ENCODE measurements around the gene NTNG2. TPM values are rescaled to one million over a fixed set of nuclear protein-coding genes. Genes with fewer than 3 reads are reported as not detected.
A peak's percentile ranks its signal among the peaks of the same experiment; 100 is the strongest.

The NTNG2 gene
- total and polyA plus RNA-seq, 3 experiments from 2014 or later, result 1.3 to 3.6 (median 2.0) TPM

GRCh38 chr9:132192728-132193127 lies 30.9 kb downstream of the NTNG2 start:
- Mint-ChIP-seq H3K27ac (no peak overlapping the region), H3K36me3 (no peaks in the 10 kb centered on the region), H3K9me3 (peaks cover 0 to 2% (median 0%) of the 10 kb centered on the region in 5 donors), H3K4me3 (no peak overlapping the region), H3K27me3 (peaks cover 3 to 6% of the 10 kb centered on the region in 2 donors), H3K4me1 (no peaks in the 10 kb centered on the region)
- CTCF ChIA-PET, result no interaction called here
- H3K4me3 ChIP-seq (ENCODE audit: low read length), result no peak overlapping the region
- no peaks in the 10 kb centered on the region for H3K36me3 ChIP-seq (ENCODE audit: insufficient read depth, low read length)
- H3K4me1 ChIP-seq (ENCODE audit: insufficient read depth, low read length), result no peaks in the 10 kb centered on the region
- no peak for DNase-seq
- no peak overlapping the region for H3K27ac ChIP-seq (ENCODE audit: low read depth, low read length)
- POLR2A ChIA-PET, result no interaction called here
- H3K9me3 ChIP-seq (ENCODE audit: low read length), result no peaks in the 10 kb centered on the region
- H3K27me3 ChIP-seq (ENCODE audit: insufficient read depth, low read length, poor library complexity, severe bottlenecking), result no peaks in the 10 kb centered on the region

GRCh38 chr9:132193227-132194124 lies 31.6 kb downstream of the NTNG2 start:
- no peaks in the 10 kb centered on the region for H3K9me3 ChIP-seq (ENCODE audit: low read length)
- Mint-ChIP-seq H3K27ac (peak overlapping the region in 1 of 8 donors; percentile 40), H3K9me3 (peaks cover 0 to 2% (median 0%) of the 10 kb centered on the region in 5 donors), H3K4me1 (no peaks in the 10 kb centered on the region), H3K4me3 (no peak overlapping the region), H3K36me3 (no peaks in the 10 kb centered on the region), H3K27me3 (peaks cover 3 to 6% of the 10 kb centered on the region in 2 donors)
- CTCF ChIA-PET, result no interaction called here
- H3K4me1 ChIP-seq (ENCODE audit: insufficient read depth, low read length), result no peaks in the 10 kb centered on the region
- DNase-seq, result no peak
- POLR2A ChIA-PET, result no interaction called here
- H3K27me3 ChIP-seq (ENCODE audit: insufficient read depth, low read length, poor library complexity, severe bottlenecking), result no peaks in the 10 kb centered on the region
- H3K27ac ChIP-seq (ENCODE audit: low read depth, low read length), result no peak overlapping the region
- H3K36me3 ChIP-seq (ENCODE audit: insufficient read depth, low read length), result no peaks in the 10 kb centered on the region
- no peak overlapping the region for H3K4me3 ChIP-seq (ENCODE audit: low read length)

- POLR2A ChIA-PET, result no interaction called here
- Mint-ChIP-seq H3K9me3 (peaks cover 0 to 2% (median 0%) of the 10 kb centered on the region in 5 donors), H3K27ac (no peak overlapping the region), H3K27me3 (peaks cover 4 to 11% of the 10 kb centered on the region in 2 donors), H3K4me1 (no peaks in the 10 kb centered on the region), H3K4me3 (no peak overlapping the region), H3K36me3 (peaks cover 0 to 3% (median 1%) of the 10 kb centered on the region in 3 donors)
- no peaks in the 10 kb centered on the region for H3K9me3 ChIP-seq (ENCODE audit: low read length)
- no peak overlapping the region for H3K4me3 ChIP-seq (ENCODE audit: low read length)
- H3K27ac ChIP-seq (ENCODE audit: low read depth, low read length), result no peak overlapping the region
- H3K4me1 ChIP-seq (ENCODE audit: insufficient read depth, low read length), result no peaks in the 10 kb centered on the region
- no peaks in the 10 kb centered on the region for H3K27me3 ChIP-seq (ENCODE audit: insufficient read depth, low read length, poor library complexity, severe bottlenecking)
- DNase-seq, result no peak
- no peaks in the 10 kb centered on the region for H3K36me3 ChIP-seq (ENCODE audit: insufficient read depth, low read length)
- CTCF ChIA-PET, result no interaction called here
Observed at GRCh38 chr9:132194508-132194907, 32.6 kb downstream of the NTNG2 start.

GRCh38 chr9:132197315-132197714 lies 35.5 kb downstream of the NTNG2 start:
- Histone ChIP-seq H3K27me3 (ENCODE audit: insufficient read depth, low read length, poor library complexity, severe bottlenecking) (peaks cover 3% of the 10 kb centered on the region), H3K9me3 (ENCODE audit: low read length) (no peaks in the 10 kb centered on the region), H3K4me1 (ENCODE audit: insufficient read depth, low read length) (no peaks in the 10 kb centered on the region), H3K36me3 (ENCODE audit: insufficient read depth, low read length) (no peaks in the 10 kb centered on the region), H3K27ac (ENCODE audit: low read depth, low read length) (no peak overlapping the region), H3K4me3 (ENCODE audit: low read length) (no peak overlapping the region)
- peaks cover 0 to 2% (median 0%) of the 10 kb centered on the region in 5 donors for H3K9me3 Mint-ChIP-seq
- no peak overlapping the region for H3K27ac Mint-ChIP-seq
- peaks cover 0 to 7% (median 5%) of the 10 kb centered on the region in 3 donors for H3K36me3 Mint-ChIP-seq
- H3K27me3 Mint-ChIP-seq, result peaks cover 8 to 17% of the 10 kb centered on the region in 2 donors
- CTCF ChIA-PET, result no interaction called here
- DNase-seq, result no peak
- no peaks in the 10 kb centered on the region for H3K4me1 Mint-ChIP-seq
- POLR2A ChIA-PET, result no interaction called here
- no peak overlapping the region for H3K4me3 Mint-ChIP-seq

- H3K4me3 ChIP-seq (ENCODE audit: low read length), result no peak overlapping the region
- Mint-ChIP-seq H3K27me3 (peaks cover 8 to 14% of the 10 kb centered on the region in 2 donors), H3K4me1 (no peaks in the 10 kb centered on the region), H3K4me3 (no peak overlapping the region), H3K36me3 (peaks cover 0 to 7% (median 5%) of the 10 kb centered on the region in 3 donors), H3K27ac (no peak overlapping the region), H3K9me3 (peaks cover 0 to 2% (median 0%) of the 10 kb centered on the region in 5 donors)
- H3K36me3 ChIP-seq (ENCODE audit: insufficient read depth, low read length), result no peaks in the 10 kb centered on the region
- no peaks in the 10 kb centered on the region for H3K4me1 ChIP-seq (ENCODE audit: insufficient read depth, low read length)
- CTCF ChIA-PET, result no interaction called here
- no peak overlapping the region for H3K27ac ChIP-seq (ENCODE audit: low read depth, low read length)
- H3K27me3 ChIP-seq (ENCODE audit: insufficient read depth, low read length, poor library complexity, severe bottlenecking), result peaks cover 3% of the 10 kb centered on the region
- no peak for DNase-seq
- no peaks in the 10 kb centered on the region for H3K9me3 ChIP-seq (ENCODE audit: low read length)
- POLR2A ChIA-PET, result no interaction called here
Observed at GRCh38 chr9:132197856-132198550, 36.1 kb downstream of the NTNG2 start.

GRCh38 chr9:132199056-132199455 lies 37.2 kb downstream of the NTNG2 start:
- CTCF ChIA-PET, result no interaction called here
- no peaks in the 10 kb centered on the region for H3K4me1 Mint-ChIP-seq
- Histone ChIP-seq H3K27me3 (ENCODE audit: insufficient read depth, low read length, poor library complexity, severe bottlenecking) (peaks cover 7% of the 10 kb centered on the region), H3K36me3 (ENCODE audit: insufficient read depth, low read length) (no peaks in the 10 kb centered on the region), H3K4me3 (ENCODE audit: low read length) (no peak overlapping the region), H3K4me1 (ENCODE audit: insufficient read depth, low read length) (no peaks in the 10 kb centered on the region), H3K27ac (ENCODE audit: low read depth, low read length) (no peak overlapping the region), H3K9me3 (ENCODE audit: low read length) (no peaks in the 10 kb centered on the region)
- H3K9me3 Mint-ChIP-seq, result peaks cover 0 to 2% (median 0%) of the 10 kb centered on the region in 5 donors
- POLR2A ChIA-PET, result no interaction called here
- H3K36me3 Mint-ChIP-seq, result peaks cover 0 to 7% (median 5%) of the 10 kb centered on the region in 3 donors
- DNase-seq, result no peak
- H3K4me3 Mint-ChIP-seq, result no peak overlapping the region
- no peak overlapping the region for H3K27ac Mint-ChIP-seq
- peaks cover 8 to 11% of the 10 kb centered on the region in 2 donors for H3K27me3 Mint-ChIP-seq

- Histone ChIP-seq H3K36me3 (ENCODE audit: insufficient read depth, low read length) (no peaks in the 10 kb centered on the region), H3K27me3 (ENCODE audit: insufficient read depth, low read length, poor library complexity, severe bottlenecking) (peaks cover 7% of the 10 kb centered on the region), H3K9me3 (ENCODE audit: low read length) (peaks cover 3% of the 10 kb centered on the region), H3K4me1 (ENCODE audit: insufficient read depth, low read length) (no peaks in the 10 kb centered on the region), H3K4me3 (ENCODE audit: low read length) (no peak overlapping the region), H3K27ac (ENCODE audit: low read depth, low read length) (no peak overlapping the region)
- H3K27ac Mint-ChIP-seq, result no peak overlapping the region
- H3K4me3 Mint-ChIP-seq, result no peak overlapping the region
- no peak for DNase-seq
- no peaks in the 10 kb centered on the region for H3K4me1 Mint-ChIP-seq
- ChIA-PET CTCF (no interaction called here), POLR2A (no interaction called here)
- H3K27me3 Mint-ChIP-seq, result peaks cover 8 to 16% of the 10 kb centered on the region in 2 donors
- peaks cover 0 to 2% (median 0%) of the 10 kb centered on the region in 5 donors for H3K9me3 Mint-ChIP-seq
- H3K36me3 Mint-ChIP-seq, result peaks cover 0 to 10% (median 5%) of the 10 kb centered on the region in 3 donors
Observed at GRCh38 chr9:132200706-132201105, 38.8 kb downstream of the NTNG2 start.

- no peaks in the 10 kb centered on the region for H3K36me3 ChIP-seq (ENCODE audit: insufficient read depth, low read length)
- peaks cover 8 to 16% of the 10 kb centered on the region in 2 donors for H3K27me3 Mint-ChIP-seq
- H3K27ac Mint-ChIP-seq, result no peak overlapping the region
- no peak overlapping the region for H3K4me3 Mint-ChIP-seq
- H3K9me3 ChIP-seq (ENCODE audit: low read length), result peaks cover 3% of the 10 kb centered on the region
- ChIA-PET POLR2A (no interaction called here), CTCF (no interaction called here)
- no peak for DNase-seq
- H3K4me1 ChIP-seq (ENCODE audit: insufficient read depth, low read length), result no peaks in the 10 kb centered on the region
- H3K27ac ChIP-seq (ENCODE audit: low read depth, low read length), result no peak overlapping the region
- H3K4me3 ChIP-seq (ENCODE audit: low read length), result no peak overlapping the region
- no peaks in the 10 kb centered on the region for H3K4me1 Mint-ChIP-seq
- peaks cover 0 to 2% (median 0%) of the 10 kb centered on the region in 5 donors for H3K9me3 Mint-ChIP-seq
- H3K27me3 ChIP-seq (ENCODE audit: insufficient read depth, low read length, poor library complexity, severe bottlenecking), result peaks cover 7% of the 10 kb centered on the region
- peaks cover 0 to 10% (median 5%) of the 10 kb centered on the region in 3 donors for H3K36me3 Mint-ChIP-seq
Observed at GRCh38 chr9:132201139-132201538, 39.3 kb downstream of the NTNG2 start.
